ENCODE results near the gene NAGS.
"Not testable (repeated sequence)": the region's sequence is repeated elsewhere in the genome, so short reads cannot be mapped to it uniquely, and the experiment has no call there.

Gene NAGS

DNA sequence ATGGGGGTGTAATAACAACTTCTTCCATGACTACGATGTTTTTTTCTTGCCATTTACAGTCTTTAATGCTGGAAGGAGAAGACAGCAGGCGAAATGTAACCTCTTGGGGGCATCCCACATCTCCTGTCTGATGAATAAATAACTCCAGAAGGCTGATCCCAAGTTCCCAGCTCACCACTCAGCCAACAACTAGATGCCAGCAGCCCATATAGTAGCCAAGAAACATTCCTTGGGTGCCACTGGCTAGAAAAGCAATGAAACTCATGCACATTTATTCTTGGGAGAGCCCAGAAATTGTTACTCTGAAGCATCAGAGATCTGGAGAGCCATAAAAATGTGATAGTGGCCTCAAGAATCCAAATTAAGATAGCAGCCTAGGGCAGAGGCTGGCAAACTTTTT lies 33.0 kb downstream of the NAGS start:
- TF ChIP-seq, protein P1, sequence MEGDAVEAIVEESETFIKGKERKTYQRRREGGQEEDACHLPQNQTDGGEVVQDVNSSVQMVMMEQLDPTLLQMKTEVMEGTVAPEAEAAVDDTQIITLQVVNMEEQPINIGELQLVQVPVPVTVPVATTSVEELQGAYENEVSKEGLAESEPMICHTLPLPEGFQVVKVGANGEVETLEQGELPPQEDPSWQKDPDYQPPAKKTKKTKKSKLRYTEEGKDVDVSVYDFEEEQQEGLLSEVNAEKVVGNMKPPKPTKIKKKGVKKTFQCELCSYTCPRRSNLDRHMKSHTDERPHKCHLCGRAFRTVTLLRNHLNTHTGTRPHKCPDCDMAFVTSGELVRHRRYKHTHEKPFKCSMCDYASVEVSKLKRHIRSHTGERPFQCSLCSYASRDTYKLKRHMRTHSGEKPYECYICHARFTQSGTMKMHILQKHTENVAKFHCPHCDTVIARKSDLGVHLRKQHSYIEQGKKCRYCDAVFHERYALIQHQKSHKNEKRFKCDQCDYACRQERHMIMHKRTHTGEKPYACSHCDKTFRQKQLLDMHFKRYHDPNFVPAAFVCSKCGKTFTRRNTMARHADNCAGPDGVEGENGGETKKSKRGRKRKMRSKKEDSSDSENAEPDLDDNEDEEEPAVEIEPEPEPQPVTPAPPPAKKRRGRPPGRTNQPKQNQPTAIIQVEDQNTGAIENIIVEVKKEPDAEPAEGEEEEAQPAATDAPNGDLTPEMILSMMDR (IDR thresholded peaks at IDR 0.05), result no peak
- DNase-seq (ENCODE audit: low spot score), result no peak
- Histone ChIP-seq H3K4me3 (no peak overlapping the region), H3K27ac (no peak overlapping the region)

DNA sequence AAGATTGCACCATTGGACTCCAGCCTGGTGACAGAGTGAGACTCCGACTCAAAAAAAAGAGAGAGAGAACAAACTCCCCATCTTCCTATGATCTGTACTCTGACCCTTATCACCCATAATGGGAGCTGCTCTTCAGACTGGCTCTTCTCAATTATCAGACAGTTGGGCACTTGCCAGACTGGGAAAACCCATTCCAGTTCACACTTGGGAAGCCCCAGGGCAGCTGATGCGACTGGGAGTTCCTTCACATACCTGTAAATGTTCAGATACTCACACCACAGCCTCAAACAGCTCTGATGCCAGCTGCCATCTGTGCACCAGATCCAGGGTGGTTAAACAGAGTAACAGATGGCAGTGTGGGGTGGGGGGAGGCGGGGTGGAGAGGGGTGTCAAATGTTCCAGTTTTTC lies 34.2 kb downstream of the NAGS start:
- TF ChIP-seq, protein P1 (IDR thresholded peaks at IDR 0.05), result no peak
- Histone ChIP-seq H3K4me3 (no peak overlapping the region), H3K27ac (no peak overlapping the region)
- DNase-seq (ENCODE audit: low spot score), result no peak

DNA sequence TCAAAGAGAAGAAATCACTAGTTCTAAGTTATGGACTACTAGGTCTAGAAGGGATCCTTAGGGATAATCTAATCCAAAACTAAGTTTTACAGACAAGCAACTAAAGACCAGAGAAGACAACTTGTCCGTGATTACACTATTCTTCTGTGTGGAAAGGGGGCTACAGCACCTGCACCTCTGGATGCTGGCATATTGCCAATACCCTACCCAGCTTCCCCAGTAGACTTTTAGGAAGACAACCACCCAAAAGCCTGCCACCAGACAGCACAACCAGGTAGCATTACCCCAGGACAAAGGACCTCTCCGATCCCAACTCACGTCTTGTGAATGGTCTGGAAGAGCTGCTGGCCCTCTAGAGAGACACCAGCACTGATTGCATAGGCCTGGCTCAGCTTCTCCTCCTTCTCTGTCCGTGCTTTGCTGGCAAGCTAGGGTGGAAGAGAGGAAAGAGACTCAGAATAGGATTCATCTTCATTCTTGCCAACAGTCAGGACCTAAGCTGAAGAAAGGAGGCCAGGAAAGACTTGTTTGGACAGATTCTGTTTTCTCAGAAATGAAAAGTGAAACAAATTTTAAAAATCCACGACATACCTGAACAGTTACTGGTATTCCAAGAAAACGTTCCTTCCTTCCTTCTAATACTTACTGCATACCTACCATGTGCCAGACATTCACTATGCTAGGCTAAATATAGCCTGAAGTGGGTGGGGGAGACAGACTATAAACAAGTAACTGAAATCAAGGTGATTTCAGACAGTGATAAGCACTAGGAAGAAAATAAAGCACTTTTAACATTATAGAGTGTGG lies 35.6 kb downstream of the NAGS start:
- Histone ChIP-seq H3K4me3 (peak overlapping the region; percentile 26), H3K27ac (peak overlapping the region; percentile 0 to 15)
- DNase-seq (ENCODE audit: low spot score), result no peak
- TF ChIP-seq, protein P1 (IDR thresholded peaks at IDR 0.05), result no peak

DNA sequence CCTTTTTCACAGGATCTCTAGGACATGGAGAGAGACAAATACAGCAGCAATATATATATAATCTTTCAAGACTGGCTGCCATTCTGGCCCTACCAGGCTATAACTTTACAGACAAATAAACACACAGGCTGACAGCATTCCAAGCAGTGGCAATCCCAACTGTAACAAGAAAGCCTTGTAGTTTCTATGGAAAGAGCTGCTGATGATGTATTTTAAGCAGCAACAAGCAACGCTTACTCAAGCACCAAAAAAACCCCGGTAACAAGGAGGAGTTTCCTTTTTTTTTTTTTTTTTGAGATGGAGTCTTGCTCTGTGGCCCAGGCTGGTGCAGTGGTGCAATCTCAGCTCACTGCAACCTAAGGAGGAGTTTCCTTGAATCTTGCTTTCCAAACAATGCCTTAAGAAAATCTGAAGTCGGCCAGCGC lies 38.9 kb downstream of the NAGS start:
- TF ChIP-seq, protein P1 (IDR thresholded peaks at IDR 0.05), result no peak
- no peak for DNase-seq (ENCODE audit: low spot score)
- Histone ChIP-seq H3K27ac (no peak overlapping the region), H3K4me3 (no peak overlapping the region)

- H3K27ac ChIP-seq, result no peak overlapping the region
- H3K4me3 ChIP-seq, result no peak overlapping the region
- no peak for DNase-seq (ENCODE audit: low spot score)
- TF ChIP-seq, protein P1 (IDR thresholded peaks at IDR 0.05), result no peak
Observed at GRCh38 chr17:44044071-44044470, 39.6 kb downstream of the NAGS start.

DNA sequence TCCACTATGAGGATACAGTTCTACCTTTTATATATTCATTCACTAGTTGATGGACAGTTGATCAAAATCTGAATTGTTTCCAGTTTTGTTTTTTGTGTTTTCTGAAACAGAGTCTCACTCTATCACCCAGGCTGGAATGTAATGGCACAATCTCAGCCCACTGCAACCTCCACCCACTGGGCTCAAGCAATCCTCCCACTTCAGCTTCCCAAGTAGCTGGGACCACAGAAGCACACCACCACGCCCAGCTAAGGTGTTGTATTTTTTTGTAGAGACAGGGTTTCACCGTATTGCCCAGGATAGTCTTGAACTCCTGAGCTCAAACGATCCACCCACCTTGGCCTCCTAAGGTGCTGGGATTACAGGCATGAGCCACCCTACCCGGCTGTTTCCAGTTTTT lies 41.1 kb downstream of the NAGS start:
- DNase-seq (ENCODE audit: low spot score), result no peak
- H3K27ac ChIP-seq, result no peak overlapping the region
- H3K4me3 ChIP-seq, result no peak overlapping the region
- TF ChIP-seq, protein P1 (IDR thresholded peaks at IDR 0.05), result no peak

DNA sequence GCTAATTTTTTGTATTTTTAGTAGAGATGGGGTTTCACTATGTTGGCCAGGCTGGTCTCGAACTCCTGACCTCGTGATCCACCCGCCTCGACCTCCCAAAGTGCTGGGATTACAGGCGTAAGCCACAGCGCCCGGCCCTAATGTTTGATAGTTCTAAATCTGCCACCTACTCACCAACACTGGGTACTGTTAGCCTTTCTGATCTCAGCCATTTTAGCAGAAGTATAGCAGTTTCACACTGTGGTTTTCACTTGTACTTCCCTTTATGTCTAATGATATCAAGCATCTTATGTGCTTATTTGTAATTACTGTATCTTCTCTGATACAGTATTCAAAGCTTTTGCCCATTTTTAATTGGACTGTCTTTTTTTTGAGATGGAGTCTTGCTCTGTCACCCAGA lies 42.5 kb downstream of the NAGS start:
- not testable (repeated sequence) for DNase-seq (ENCODE audit: low spot score); H3K27ac ChIP-seq; H3K4me3 ChIP-seq

All from coronary artery (tissue), 2 donors.